ENCODE results near the gene BST1. TPM values are rescaled to one million over a fixed set of nuclear protein-coding genes. Genes with fewer than 3 reads are reported as not detected.
A peak's percentile ranks its signal among the peaks of the same experiment; 100 is the strongest.

BST1 gene
- total RNA-seq, 1 experiment from 2014 or later: 1.4 TPM

DNA sequence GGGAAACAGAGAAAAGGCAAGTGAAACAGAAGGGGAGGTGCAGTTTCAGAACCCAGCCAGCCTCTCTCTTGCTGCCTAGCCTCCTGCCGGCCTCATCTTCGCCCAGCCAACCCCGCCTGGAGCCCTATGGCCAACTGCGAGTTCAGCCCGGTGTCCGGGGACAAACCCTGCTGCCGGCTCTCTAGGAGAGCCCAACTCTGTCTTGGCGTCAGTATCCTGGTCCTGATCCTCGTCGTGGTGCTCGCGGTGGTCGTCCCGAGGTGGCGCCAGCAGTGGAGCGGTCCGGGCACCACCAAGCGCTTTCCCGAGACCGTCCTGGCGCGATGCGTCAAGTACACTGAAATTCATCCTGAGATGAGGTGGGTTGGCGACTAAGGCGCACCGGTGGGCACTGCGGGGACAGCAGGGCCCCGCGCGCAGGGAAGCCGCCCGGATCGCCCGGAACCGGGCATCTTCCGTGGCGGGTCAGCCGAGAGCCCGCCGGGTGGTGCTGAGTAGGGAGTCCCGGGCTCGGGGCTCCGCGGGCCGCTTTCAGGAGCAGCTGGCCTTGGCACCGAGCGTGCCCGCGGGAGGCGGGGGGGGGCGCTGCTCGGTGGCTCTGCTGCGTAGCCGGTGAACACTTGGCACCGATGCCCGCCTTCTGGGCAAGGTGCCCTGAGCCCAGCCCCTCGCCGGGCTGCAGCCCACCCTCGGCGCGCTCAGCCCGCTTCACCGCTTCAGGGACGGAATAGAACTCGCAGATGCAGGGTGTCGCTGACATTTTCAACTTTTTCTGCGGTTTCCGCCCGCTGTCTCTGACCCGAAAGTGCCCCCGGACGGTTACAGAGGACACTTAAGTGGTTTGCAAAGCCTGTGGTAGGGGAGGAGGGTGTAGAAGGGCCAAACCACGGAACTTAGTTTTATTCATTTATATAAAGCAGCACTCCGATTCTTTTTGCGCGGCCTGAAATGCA, 75.7 kb downstream of the BST1 start, which contains the start of gene CD38 (continued):
- TF ChIP-seq, protein P1, sequence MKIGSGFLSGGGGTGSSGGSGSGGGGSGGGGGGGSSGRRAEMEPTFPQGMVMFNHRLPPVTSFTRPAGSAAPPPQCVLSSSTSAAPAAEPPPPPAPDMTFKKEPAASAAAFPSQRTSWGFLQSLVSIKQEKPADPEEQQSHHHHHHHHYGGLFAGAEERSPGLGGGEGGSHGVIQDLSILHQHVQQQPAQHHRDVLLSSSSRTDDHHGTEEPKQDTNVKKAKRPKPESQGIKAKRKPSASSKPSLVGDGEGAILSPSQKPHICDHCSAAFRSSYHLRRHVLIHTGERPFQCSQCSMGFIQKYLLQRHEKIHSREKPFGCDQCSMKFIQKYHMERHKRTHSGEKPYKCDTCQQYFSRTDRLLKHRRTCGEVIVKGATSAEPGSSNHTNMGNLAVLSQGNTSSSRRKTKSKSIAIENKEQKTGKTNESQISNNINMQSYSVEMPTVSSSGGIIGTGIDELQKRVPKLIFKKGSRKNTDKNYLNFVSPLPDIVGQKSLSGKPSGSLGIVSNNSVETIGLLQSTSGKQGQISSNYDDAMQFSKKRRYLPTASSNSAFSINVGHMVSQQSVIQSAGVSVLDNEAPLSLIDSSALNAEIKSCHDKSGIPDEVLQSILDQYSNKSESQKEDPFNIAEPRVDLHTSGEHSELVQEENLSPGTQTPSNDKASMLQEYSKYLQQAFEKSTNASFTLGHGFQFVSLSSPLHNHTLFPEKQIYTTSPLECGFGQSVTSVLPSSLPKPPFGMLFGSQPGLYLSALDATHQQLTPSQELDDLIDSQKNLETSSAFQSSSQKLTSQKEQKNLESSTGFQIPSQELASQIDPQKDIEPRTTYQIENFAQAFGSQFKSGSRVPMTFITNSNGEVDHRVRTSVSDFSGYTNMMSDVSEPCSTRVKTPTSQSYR (CRISPR knock-in tag; IDR thresholded peaks at IDR 0.05): no peak
- TF ChIP-seq, protein P2, sequence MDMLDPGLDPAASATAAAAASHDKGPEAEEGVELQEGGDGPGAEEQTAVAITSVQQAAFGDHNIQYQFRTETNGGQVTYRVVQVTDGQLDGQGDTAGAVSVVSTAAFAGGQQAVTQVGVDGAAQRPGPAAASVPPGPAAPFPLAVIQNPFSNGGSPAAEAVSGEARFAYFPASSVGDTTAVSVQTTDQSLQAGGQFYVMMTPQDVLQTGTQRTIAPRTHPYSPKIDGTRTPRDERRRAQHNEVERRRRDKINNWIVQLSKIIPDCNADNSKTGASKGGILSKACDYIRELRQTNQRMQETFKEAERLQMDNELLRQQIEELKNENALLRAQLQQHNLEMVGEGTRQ (CRISPR knock-in tag; IDR thresholded peaks at IDR 0.05): no peak
- TF ChIP-seq ZBTB21 (CRISPR knock-in tag; IDR thresholded peaks at IDR 0.05; ENCODE audit: borderline replicate concordance) (no peak), ZNF317 (CRISPR knock-in tag; IDR thresholded peaks at IDR 0.05; ENCODE audit: borderline replicate concordance, low read depth) (no peak), ZNF425 (CRISPR knock-in tag; conservative IDR thresholded peaks at IDR 0.05) (no peak), MYBL2 (CRISPR knock-in tag; IDR thresholded peaks at IDR 0.05) (no peak), HMGXB4 (CRISPR knock-in tag; IDR thresholded peaks at IDR 0.05) (0 out of 2 replicates have a peak, but pooled peaks have one; percentile 47), ERG (CRISPR knock-in tag; IDR thresholded peaks at IDR 0.05) (no peak), TP53 (CRISPR knock-in tag; IDR thresholded peaks at IDR 0.05) (no peak), MXD4 (CRISPR knock-in tag; IDR thresholded peaks at IDR 0.05; ENCODE audit: borderline replicate concordance) (no peak), ELF4 (CRISPR knock-in tag; IDR thresholded peaks at IDR 0.05; ENCODE audit: low read depth) (no peak), E2F1 (CRISPR knock-in tag; IDR thresholded peaks at IDR 0.05) (no peak), GRHL2 (CRISPR knock-in tag; IDR thresholded peaks at IDR 0.05; ENCODE audit: insufficient replicate concordance, severe bottlenecking) (no peak), ZNF138 (CRISPR knock-in tag; conservative IDR thresholded peaks at IDR 0.05) (0 out of 2 replicates have a peak, but pooled peaks have one; percentile 59), AR (CRISPR knock-in tag; IDR thresholded peaks at IDR 0.05) (no peak), ZNF219 (CRISPR knock-in tag; IDR thresholded peaks at IDR 0.05; ENCODE audit: borderline replicate concordance) (0 out of 2 replicates have a peak, but pooled peaks have one; percentile 29), CREM (CRISPR knock-in tag; IDR thresholded peaks at IDR 0.05) (no peak), ETV6 (CRISPR knock-in tag; IDR thresholded peaks at IDR 0.05) (peak; percentile 32; the same call in 1 of the 2 replicates), IRF1 (CRISPR knock-in tag; IDR thresholded peaks at IDR 0.05) (no peak)
- TF ChIP-seq, protein P3, sequence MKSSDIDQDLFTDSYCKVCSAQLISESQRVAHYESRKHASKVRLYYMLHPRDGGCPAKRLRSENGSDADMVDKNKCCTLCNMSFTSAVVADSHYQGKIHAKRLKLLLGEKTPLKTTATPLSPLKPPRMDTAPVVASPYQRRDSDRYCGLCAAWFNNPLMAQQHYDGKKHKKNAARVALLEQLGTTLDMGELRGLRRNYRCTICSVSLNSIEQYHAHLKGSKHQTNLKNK (CRISPR knock-in tag; IDR thresholded peaks at IDR 0.05): no peak
- TF ChIP-seq, protein P4, sequence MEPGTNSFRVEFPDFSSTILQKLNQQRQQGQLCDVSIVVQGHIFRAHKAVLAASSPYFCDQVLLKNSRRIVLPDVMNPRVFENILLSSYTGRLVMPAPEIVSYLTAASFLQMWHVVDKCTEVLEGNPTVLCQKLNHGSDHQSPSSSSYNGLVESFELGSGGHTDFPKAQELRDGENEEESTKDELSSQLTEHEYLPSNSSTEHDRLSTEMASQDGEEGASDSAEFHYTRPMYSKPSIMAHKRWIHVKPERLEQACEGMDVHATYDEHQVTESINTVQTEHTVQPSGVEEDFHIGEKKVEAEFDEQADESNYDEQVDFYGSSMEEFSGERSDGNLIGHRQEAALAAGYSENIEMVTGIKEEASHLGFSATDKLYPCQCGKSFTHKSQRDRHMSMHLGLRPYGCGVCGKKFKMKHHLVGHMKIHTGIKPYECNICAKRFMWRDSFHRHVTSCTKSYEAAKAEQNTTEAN (CRISPR knock-in tag; IDR thresholded peaks at IDR 0.05): no peak

Data from WTC11 (cell line).